HG02571 (cell line): ENCODE results near the gene POLDIP2.

ENCODE experiments used
- ATAC-seq: cut with Tn5 transposase; IDR thresholded peaks from one replicate; pipeline ENCODE4 v1.9.1; 2021; ENCODE audit warnings: mild to moderate bottlenecking, moderate library complexity; ENCODE audit not compliant: unreplicated experiment

Gene POLDIP2

GRCh38 chr17:28367641-28368305 is 10.4 kb upstream of the POLDIP2 start:
- ATAC-seq, result no peak

GRCh38 chr17:28366605-28367004 is 9.3 kb upstream of the POLDIP2 start:
- no peak for ATAC-seq

- no peak for ATAC-seq
Measured at GRCh38 chr17:28365487-28365886, 8.2 kb upstream of the POLDIP2 start.

- ATAC-seq, result no peak
Measured at GRCh38 chr17:28364665-28365363, 7.5 kb upstream of the POLDIP2 start, which contains the start of gene SEBOX. TSS of gene SEBOX (minus strand) at chr17:28365199. CDS start at chr17:28365151, 48 bp downstream.

GRCh38 chr17:28363776-28364650 is 6.7 kb upstream of the POLDIP2 start:
- ATAC-seq, result no peak

- ATAC-seq, result no peak
Measured at GRCh38 chr17:28363186-28363585, 5.9 kb upstream of the POLDIP2 start.

GRCh38 chr17:28357901-28358197 is 522 bp upstream of the POLDIP2 start:
- no peak for ATAC-seq

- ATAC-seq, result no peak
Measured at GRCh38 chr17:28350271-28350670, 7.1 kb downstream of the POLDIP2 start.

GRCh38 chr17:28348979-28349378 is 8.3 kb downstream of the POLDIP2 start:
- ATAC-seq, result no peak

GRCh38 chr17:28347261-28347891 is 10.0 kb downstream of the POLDIP2 start:
- no peak for ATAC-seq

- ATAC-seq, result no peak
Measured at GRCh38 chr17:28346746-28347246, 10.5 kb downstream of the POLDIP2 start.

- no peak for ATAC-seq
Measured at GRCh38 chr17:28346199-28346580, 11.1 kb downstream of the POLDIP2 start.

- ATAC-seq, result no peak
Measured at GRCh38 chr17:28345419-28346198, 11.7 kb downstream of the POLDIP2 start.

GRCh38 chr17:28344435-28344901 is 12.9 kb downstream of the POLDIP2 start:
- no peak for ATAC-seq

- no peak for ATAC-seq
Measured at GRCh38 chr17:28344011-28344410, 13.3 kb downstream of the POLDIP2 start.

GRCh38 chr17:28343491-28343932 is 13.8 kb downstream of the POLDIP2 start:
- no peak for ATAC-seq

- no peak for ATAC-seq
Measured at GRCh38 chr17:28342313-28342712, 15.0 kb downstream of the POLDIP2 start.

- ATAC-seq, result no peak
Measured at GRCh38 chr17:28341516-28341915, 15.8 kb downstream of the POLDIP2 start.

GRCh38 chr17:28340374-28340773 is 17.0 kb downstream of the POLDIP2 start:
- no peak for ATAC-seq

- no peak for ATAC-seq
Measured at GRCh38 chr17:28339431-28339830, 17.9 kb downstream of the POLDIP2 start.
